Measurements from ENCODE around the gene PTPRN.
"Not testable (repeated sequence)": the region's sequence is repeated elsewhere in the genome, so short reads cannot be mapped to it uniquely, and the experiment has no call there.

PTPRN gene

DNA sequence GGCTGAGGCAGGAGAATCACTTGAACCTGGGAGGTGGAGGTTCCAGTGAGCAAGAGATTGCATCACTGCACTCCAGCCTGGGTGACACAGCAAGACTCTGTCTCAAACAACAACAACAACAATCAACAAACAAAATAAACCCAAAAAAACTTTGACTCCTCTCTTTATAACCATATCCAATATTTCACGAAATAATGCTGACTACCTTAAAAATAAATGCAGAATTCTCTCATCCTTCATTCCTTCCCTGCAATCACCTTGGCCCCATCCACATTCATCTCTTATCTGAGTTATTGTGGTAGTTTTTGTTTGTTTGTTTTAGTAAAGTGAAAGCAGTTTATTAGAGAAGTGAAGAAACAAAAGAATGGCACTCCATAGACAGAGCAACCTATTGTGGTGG lies 3.2 kb downstream of the PTPRN start:
- DNase-seq: no peak

DNA sequence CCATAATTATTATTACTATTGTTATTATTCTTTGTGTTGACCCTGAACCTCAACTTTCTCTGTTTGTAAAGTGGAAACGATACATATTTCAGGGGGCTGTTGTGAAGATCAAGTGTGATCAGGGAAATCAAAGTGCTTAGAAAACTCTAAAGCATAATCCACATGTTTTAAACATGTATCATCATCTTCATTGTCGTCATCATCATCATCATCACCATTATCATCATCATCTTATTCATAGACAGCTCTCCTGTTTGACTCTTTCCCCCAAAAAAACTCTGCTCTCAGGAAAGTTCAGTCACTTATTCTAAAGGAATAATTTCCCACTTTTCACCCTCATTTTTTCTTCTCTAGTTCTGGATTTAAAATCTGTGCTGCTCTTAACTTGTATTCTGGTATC lies 5.0 kb downstream of the PTPRN start:
- no peak for DNase-seq

DNA sequence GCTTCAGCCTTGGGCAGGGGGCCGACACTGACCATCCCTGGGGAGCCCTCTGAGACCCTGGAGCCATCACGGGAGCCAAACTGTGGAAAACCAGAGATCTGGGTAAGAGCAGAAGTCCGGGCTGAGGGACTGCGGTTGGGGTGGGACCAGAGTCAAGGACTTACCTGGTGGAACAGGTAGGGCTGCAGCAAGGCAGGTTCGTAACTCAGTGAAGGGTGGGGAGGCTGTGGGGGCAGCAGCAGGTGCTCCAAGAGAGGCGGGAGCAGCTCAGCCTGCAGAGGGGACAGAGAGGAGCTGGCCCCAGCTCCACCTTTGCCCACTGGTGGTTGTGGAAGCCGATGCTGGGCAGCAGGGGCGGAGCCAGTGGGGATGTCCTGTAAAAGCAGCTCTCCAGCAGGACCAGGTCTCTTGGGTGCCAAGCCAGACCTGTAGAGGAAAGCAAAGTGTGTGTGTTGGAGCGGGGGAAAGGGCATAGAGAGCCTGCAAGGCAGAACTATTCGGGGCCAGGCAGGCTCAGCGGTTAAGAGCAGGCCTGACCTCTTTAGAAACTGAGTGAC lies 6.7 kb downstream of the PTPRN start:
- DNase-seq: no peak

DNA sequence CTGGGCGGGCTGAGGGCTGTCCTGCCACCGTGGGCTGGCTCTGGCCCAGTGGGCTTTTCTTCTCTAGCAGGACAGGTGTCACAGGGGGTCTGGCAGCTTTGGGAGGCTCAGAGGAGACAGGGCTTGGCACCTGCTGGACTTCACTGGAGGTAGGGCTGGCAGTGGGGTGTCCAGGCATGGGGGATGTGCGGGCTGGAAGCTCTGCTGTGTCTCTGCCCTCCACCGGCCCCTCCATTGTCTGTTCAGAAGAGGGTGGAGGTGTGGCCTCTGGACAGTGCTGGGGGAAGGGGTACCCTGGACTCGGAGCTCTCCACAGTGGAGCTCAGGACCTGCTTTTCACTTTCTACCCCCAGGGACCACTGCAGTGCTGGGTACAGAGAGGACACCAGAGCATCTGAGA lies 9.2 kb downstream of the PTPRN start:
- DNase-seq: no peak

DNA sequence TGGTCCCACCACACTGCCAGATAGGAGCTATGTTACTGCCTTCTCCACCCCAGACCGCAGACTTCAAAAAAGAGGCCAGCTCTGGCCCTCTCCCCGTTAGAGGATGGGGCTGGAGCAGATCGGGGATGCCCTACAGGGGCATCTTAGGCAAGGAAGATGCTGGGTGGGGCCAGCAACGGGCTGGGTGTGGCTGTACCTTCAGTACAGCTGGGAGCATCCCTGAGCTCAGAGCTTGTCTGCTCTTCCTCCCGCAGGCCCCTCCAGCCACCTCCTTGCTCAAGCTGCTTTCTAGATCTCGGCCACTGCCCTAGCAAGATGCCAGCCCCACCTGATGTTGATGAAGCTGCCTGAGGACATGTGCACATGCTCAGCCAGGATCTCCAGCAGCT lies 9.8 kb downstream of the PTPRN start:
- DNase-seq: no peak

DNA sequence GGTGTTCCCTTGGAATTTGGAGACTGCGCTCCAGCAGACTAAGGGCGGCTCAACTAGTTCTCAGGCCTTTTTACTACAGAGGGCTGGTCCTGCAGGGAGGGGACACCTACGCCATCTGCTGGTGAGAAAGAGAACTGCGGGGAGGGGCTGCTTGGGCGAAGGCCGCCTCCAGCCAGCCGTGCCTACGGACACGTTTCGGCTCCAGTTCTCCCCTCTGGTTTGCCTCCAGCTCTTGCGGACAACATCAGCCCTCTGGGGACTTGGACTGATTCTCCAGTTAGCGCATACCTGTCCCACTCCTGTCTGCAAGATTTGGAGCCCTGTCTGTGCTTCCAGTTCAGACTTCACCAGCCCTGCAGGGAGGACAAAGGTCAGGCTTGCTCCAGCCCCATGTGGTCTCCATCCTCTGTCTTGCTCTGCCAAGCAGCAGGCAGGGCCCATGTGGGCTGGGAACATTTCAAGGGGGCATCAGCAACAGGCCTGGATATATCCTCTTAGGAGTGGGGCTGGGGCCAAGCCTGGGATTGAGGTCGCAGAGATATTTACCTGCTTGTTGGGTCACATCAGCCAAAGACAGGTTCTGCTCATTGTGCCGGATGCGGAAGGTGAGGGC lies 10.3 kb downstream of the PTPRN start:
- DNase-seq: peak; percentile 70

GRCh38 chr2:219297766-219298456 lies 11.3 kb downstream of the PTPRN start:
- DNase-seq: no peak

DNA sequence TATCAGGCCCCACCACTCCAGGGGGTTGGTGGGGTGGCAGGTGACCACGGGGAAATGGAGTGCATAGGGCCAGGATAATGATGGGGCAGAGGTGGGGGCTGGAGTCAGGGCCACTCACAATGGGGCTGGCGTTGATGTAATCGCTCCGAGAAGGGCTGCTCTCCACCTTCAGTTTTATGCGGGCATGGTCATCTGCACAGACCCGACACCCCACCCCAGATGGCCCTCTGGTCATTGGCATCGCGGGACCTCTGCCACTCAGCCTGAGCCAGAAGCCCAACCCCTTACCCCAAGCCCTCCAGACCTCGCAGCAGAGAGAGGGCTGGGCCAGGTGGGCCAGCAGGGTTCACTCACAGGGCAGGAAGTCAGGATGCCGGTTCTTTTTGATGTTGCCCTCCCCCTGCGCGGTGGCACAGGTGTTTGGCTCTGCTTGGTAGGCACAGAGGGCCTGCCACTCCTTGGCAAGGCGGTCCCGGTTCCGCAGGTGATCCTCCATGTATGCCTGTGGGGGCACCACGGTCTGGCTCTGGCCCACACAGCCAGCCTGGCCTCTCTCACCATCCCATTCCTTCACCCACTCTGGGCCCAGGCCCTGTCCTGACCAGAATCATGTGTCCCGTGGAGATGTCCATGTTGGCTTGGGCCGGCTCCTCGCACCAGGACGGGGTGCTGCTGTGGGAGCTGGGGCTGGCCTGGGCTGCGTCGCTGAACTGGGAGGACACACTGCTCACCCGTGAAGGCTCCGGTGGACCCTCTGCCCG lies 12.4 kb downstream of the PTPRN start:
- no peak for DNase-seq

DNA sequence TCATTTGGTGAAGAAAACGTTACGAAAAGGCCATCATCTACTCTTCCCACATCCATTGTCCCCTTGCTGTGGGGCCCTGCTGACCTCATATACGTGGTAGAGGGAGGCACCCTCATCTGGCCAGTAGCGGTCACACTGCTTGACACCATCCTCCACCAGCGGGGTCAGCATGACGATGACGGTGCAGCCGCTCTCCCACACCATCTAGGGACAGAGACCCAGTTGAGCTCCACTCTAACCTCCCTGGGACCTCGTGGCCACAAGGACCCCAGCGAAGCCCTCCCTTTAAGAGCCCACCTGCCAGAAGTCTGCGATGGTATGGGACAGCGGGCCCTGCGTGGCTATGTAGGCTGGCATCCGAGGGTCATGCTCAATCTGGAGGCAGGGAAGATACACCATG lies 13.1 kb downstream of the PTPRN start:
- no peak for DNase-seq

DNA sequence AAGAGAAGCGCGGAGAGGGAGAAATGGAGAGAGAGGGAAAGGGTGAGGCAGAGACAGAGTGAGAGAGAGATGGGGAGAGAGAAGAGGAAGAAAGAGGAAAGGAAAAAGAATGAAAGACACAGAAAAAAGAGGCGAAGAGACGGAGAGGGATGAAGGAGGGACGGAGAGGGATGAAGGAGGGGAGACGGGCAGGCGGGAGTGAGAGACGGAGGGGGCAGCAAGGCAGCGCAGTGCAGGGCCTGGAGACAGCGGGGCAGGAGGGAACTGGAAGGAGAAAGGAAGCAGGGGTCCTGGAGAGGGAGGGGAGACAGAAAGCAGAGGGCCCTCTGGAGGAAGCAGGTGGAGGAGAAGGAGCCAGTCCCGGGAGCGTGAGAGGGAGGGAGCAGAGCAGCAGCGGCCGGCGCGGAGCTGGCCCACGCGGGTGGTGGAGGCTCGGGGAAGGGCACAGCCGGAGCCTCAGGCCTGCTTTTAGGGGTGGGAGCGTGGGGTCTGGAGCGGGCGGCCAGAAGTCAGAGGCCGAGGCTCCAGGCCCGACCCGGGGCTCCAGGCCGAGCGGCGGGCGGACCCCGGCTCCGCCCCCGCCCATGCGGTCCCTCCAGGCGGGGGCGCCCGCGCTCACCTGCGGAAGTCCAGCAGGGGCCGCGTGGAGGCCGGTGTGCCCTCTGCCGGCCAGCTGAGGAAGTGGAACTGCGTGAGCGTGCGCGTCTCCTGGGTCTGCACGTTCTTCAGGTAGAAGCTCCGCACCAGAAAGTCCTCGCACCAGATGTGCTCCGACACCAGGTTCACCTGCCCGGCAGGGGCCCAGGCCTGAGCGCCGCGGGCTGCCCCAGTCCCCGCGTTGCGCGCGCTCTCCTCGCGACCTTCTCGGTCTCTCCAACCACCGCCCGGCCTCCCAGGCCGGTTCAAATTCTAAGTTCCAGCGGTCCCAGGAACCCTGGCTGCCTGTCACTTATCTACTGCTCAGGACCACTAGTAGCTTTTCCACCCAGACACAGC lies 14.5 kb downstream of the PTPRN start:
- no peak for DNase-seq

DNA sequence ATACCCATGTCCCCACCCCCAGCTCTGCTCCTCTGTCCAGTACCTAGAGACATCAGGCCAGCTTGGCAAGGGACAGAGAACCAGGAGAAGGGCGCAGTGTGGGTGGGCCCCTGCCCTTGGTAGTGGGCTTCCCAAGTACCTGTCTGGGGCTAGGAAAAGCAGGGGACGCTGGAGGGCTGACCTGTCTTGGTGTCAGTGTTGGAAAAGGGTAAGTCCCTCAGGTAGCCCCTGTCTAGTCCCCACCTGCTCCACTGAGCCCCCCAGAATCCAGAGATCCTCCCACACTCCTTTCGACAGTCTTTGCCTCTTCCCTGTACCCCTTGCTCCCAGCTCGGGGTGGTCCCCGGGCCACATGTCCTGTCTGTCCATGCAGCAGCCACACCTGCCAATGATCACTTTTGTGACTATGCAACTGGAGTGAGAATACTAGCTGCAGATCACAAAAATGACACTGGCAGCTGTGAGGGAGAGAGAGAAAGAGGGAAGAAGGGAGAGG lies 15.4 kb downstream of the PTPRN start:
- no peak for DNase-seq

- DNase-seq: no peak
Observed at GRCh38 chr2:219292616-219293015, 16.6 kb downstream of the PTPRN start.

DNA sequence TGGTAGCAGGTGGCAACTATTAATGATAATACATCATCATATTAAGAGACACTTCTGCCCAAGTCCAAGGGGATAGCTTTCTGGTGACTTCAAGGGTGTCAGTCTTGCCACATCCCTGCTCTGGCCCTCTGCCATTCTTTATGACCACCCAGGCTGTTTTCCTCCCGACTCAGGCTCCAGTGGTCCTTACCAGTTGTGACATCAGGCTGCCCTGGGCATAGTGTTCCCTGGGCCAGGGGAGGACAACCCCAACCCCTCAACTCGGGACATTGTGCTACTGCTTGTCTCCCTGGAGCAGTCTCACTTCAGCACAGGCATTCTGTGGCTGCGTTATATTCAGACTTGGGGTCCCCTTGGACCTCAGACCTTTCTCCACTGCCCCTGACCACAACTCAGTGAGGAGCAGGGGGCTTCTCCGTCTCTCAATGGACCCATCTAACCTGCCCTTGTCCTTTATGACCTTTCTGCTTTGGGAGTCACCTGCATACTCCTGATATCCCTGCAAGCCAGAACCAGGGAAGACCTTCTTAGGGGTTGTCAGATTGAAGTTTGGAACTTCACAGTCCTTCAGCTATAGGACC lies 17.2 kb downstream of the PTPRN start:
- DNase-seq: no peak

DNA sequence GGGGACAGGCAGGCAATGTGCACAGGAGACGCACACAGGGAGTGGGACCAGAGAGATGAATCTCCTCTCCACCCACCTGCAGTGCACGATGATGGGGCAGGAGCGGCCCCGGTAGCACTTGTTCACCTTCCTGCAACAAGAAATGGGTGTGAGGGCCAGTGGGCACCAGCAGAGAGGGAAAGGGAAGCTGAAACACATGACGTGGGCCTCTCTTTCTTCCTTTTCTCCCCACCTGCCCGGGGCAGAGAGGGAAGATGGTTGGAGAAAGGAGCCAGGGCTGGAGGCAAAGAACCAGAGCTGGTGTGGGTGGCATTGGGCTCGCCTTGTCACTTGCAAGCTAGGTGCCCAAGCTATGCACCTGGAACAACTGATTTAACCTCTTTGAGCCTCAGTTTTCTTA lies 17.8 kb downstream of the PTPRN start:
- DNase-seq: no peak

- DNase-seq: no peak
Observed at GRCh38 chr2:219290381-219291171, 18.6 kb downstream of the PTPRN start.

DNA sequence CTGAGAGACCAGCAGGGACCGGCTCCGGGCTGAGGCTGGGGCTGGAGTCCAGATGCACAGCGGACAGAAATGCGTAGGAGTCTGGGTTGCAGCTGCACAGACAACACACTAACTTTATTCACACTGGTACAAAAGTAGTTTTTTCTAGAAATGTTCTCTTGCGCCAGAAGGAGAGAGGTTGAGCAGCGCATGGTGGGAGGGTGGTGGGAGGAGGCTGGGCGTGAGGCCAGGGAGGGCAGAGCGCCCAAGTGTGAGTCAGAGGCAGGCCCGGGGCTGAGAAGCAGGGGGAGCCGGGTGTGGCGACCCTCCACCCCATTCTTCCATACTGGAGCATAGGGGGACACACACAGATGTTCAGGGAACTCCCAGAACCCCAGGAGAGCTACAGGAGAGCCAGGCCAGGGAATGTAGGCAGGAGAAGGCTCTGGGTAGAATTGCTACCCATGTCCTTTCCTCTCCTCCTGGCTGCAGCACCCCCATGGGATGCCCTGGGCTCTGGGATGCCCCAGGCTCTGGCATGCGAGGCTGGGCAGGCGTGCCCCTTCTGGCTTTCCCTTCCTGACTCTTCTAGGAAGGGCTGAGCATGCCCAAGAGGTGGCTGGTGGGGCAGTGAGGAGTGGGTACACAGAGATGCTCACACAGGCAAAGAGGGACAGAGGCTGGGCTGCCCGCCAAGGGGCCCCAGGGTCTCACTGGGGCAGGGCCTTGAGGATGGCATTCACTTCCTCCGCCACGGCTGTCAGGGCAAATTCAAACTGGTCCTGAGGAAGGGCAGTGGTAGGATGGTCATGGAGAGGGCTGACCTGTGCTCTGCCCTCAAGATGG lies 19.5 kb downstream of the PTPRN start:
- DNase-seq: no peak

DNA sequence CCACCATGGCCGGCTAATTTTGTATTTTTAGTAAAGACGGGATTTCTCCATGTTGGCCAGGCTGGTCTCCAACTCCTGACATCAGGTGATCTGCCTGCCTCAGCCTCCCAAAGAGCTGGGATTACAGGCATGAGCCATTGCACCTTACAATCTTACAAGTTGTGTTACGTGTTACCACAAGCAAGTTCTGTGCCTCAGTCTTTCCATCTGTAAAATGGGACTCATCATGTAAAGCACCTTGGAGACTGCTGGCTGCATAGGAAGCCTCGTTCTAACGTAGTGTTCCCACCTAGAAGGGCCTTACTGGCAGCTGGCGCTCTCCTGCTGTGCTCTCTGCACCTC lies 20.0 kb downstream of the PTPRN start:
- no peak for DNase-seq

DNA sequence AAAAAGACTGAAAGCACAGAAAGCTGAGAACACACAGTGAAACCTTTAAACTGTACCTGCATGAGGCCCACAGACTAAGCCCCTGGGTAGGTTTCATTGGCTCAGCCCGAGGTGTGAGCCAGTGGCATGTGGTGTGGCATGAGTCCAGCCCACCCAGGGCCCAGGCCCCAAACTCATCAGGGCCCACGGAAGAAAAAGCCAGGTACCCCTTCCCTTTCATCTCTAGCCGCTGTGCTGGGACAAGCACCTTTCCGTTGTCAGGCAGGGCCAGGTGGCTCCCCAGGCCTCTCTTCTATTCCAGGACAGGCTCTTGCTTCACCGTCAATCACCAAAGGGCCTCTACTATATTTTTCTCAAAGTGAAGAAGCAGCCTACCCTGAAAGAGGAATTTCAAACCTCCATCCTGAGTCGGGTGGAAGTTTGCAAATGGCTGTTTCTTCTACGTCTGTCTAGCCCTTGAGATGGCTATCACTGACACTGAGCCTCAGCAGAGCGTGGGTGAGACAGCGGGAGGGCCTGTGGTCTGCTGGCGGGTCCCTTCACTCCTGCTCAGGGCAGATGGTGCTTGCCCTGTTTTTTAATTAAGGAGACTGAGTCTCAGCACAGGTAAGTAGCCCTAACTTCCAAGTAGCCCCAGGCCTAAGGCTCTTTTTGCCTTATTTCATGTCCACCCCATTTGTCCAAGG lies 21.5 kb downstream of the PTPRN start:
- DNase-seq: no peak

GRCh38 chr2:219287116-219287440 lies 22.1 kb downstream of the PTPRN start:
- DNase-seq: not testable (repeated sequence)

Measured in NCI-H2227 treated with DMSO at 0.1 percent for 48 hours (cell line).